ENCODE results near the gene KCNJ11.

DNA sequence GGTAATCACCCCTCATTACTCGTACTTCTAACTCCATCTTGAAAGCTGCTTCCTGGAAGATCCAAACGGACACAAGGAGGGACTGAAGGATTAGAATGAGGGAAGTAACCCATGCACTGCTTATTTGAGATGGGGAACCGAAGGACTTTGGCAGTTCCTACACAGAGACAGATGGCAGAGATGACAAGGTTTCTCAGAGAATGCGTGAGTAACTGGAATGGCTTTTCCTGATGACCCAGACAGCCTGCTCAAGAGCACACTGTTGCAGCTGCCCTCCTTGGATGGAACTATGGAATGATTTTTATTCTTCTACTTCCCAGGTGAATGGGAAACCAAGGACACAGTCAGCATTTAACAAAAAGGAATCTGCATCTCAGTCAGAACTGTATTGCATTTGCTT lies 7.3 kb downstream of the KCNJ11 start:
- TF ChIP-seq, protein P1, sequence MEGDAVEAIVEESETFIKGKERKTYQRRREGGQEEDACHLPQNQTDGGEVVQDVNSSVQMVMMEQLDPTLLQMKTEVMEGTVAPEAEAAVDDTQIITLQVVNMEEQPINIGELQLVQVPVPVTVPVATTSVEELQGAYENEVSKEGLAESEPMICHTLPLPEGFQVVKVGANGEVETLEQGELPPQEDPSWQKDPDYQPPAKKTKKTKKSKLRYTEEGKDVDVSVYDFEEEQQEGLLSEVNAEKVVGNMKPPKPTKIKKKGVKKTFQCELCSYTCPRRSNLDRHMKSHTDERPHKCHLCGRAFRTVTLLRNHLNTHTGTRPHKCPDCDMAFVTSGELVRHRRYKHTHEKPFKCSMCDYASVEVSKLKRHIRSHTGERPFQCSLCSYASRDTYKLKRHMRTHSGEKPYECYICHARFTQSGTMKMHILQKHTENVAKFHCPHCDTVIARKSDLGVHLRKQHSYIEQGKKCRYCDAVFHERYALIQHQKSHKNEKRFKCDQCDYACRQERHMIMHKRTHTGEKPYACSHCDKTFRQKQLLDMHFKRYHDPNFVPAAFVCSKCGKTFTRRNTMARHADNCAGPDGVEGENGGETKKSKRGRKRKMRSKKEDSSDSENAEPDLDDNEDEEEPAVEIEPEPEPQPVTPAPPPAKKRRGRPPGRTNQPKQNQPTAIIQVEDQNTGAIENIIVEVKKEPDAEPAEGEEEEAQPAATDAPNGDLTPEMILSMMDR (IDR thresholded peaks at IDR 0.05), result no peak
- TF ChIP-seq ZFX (IDR thresholded peaks at IDR 0.05; ENCODE audit: borderline replicate concordance), result no peak
